Stimulated activated CD8-positive, alpha-beta memory T cell treated with anti-CD3 and anti-CD28 coated beads, Interleukin-7, amount 100 ng/mL, for 24 hours (primary cell): ENCODE data around the gene EGLN1.

Experiments
- DNase-seq: peaks from one replicate; pipeline ENCODE4 v3.0.0-alpha.2; 2020; ENCODE audit warnings: low read depth

The EGLN1 gene

DNA sequence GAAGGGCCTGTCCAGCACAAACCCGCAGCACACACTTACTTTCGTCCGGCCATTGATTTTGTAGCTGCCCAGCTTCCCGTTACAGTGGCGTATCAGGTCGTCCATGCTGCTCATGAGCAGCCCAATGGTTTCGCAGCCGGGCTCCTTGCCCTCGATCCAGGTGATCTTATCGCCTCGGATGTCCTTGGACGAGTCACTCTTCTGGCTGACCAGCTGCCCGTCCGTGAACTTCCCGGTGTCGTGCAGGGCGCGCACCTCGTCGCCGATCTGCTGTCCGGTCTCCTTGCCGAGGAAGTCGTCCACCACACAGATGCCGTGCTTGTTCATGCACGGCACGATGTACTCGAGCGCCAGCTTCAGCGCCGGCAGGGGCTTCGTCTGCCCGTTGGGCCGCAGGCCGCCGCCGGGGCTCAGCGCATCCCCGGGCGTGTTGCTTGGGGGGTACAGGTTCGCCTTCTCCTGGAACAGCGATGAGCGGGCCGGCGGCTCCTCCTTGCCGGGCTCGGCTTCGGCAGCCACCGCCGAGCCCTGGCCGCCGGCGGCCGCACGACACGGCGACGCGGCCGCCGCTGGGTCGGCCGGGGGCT, 1.0 kb downstream of the EGLN1 start:
- DNase-seq, result no peak

DNA sequence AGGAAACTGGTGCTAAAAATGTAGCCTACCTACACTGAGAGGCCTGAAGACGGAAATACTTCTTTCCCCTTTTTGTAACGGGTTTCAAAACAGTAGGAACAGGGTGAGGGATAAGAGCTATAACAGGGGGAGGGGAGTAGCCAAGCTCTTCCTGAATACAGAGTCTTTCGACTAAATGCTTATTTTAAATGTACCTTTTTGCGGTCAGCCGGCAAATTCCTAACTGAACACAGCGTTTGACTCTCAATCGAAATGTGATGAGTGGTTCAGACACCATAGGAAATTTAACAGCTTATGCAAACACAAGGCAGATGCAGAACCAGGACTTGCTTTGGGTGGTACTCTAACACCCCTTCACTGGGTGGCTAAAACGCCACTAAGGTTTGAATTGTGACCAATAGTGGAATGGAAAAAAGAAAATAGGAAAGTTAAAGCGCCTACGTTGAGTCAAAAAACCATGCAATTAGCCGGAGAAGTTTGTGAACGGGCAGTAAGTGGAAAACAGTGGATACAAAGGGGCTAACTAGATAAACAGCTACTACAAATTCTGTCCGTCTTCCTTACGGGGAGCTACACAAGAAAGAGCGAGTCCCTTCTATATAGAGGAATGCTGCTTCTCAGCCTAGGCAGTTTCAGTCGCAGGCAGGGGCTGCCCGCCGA, 1.7 kb downstream of the EGLN1 start:
- DNase-seq, result no peak

DNA sequence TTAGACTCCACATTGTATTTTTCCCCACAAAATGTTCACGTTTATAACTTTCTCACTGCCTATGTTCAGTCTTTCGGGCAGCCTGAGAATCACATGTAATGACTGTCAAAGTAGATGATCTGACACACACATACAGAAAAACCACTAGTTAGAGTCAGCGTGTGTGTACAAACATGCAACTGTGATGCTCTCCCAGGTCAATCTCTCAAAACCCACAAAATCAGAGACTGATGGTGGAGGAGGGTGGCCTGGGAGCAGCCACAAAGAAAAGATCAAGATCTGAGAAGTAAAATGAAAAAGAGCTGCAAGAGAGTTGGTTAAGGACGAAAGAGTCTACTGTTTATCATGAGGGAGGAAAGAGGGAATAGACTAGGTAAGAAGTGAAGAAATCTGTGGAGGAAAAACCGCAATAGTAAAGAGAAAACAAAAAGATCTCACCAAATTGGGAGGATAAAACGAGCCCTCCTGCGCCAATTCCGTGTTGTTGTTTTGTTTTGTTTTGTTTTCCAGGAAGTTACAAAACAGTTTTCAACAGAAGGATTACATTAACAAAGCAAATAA, 2.3 kb downstream of the EGLN1 start:
- DNase-seq, result no peak

DNA sequence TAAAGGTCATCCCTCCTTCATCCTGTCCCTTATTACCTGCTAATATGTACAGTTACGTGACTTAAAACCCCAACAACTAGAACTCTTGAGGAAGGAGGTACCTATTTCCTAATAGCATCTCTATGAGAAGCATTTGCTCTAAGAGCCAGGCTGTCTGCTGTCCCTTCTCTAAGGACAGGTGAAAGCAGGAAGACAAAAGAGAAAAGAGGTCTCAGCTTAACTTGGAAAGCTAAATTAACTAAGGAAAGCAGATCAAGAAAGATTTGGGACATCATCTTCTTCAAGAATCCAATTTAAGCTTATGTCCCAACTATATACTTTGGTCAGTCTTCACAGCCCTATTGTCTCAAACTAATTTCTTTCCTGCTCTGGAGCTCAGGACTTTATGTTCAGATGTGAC, 2.9 kb downstream of the EGLN1 start:
- DNase-seq, result no peak

DNA sequence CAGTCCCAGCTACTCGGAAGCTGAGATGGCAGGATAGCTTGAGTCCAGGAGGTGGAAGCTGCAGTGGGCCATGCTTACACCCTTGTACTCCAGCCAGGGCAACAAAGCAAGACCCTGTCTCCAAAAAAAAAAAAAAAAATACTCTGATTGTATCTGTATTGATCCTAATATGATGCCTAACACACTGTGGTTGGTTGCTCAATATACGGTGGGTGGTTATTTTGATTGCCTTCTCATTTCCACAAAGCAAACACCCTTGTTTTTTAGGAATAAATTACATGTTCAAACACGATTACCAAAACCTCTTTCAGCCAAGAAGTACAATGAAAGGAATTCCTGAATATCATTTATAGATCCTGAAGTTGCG, 3.4 kb downstream of the EGLN1 start:
- DNase-seq, result no peak

DNA sequence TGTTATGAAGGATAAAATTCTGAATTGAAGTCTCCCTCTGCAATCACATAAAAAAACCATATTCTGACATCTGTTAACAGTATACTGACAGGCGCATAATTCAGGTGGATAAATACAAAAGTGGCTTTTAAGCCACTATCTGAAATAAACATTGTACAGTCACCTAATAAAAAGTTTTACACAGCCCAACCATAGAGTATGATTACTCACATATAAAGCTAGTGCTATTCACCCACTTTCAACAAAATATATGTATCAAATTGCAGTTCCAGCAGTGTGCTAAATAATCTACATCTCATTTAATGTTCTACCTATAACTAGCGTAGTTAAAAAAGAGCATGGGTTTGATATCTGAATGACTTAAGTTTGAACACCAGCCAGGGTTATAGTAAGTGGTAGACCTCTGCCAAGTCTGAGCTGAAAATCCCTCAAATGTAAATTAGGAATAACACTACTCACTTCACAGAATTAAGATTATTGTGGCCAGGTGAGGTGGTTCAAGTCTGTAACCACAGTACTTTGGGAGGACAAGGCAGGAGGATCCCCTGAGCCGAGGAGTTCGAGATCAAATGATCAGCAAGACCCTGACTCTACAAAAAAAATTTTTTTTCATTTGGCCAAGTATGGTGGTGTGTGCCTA, 3.9 kb downstream of the EGLN1 start:
- no peak for DNase-seq

DNA sequence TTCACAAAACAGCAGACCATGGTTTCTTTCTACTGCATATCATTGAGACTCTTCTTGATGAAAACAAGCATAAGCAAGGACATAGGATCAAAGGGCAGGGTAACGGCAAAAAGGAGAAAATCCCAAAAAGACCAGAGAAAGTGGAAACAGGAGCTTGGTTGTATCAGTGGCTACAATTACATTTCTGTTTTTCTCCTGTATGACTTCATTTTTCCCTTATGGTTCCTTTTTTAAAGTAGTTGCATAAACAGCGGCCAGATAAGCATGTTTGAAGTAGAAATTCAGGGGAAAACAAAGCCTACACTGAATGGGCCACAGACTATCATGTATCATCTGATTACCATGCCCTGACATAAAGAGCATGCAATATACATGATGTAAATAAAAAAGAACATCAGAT, 4.6 kb downstream of the EGLN1 start:
- no peak for DNase-seq

DNA sequence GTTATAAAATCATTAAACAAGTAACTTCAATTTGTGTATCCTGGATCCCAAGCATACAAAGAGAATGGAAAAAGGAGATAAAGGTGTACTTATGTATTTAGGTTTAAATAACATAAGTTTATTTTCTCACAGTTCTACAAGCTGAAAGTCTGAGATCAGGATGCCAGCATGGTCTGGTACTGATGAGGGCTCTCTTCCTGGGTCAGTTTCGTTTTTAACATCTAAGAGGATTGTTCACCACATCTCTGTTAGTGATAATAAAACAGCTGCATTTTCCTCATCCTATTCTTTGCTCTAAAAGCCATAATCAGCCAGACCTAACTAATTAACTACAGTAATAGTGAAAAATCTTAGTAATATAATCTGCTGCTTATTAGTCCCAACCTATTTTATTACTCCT, 5.2 kb downstream of the EGLN1 start:
- DNase-seq, result no peak

DNA sequence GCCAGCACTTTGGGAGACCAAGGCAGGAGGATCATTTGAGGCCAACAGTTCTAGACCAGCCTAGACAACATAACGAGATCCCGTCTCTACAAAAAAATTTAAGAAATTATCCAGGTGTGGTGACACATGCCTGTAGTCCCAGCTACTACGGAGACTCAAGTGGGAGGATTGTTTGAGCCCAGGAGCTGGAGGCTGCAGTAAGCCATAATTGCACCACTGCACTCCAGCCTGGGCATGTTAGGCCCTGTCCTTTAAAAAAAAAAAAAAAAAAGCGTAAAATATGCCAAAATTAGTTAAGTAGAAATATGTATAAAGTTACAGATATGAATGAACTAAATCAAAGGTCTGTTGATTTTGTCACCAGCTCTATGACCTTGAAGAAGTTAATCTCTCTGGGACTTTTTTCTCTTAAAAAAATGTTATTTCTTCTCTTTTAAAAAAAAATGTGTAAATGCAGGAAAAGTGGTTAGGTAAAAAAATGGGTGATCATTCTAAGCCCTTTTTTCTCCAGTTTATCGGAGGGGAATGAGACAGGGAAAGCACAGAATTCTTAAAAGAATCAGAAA, 7.0 kb downstream of the EGLN1 start:
- no peak for DNase-seq

DNA sequence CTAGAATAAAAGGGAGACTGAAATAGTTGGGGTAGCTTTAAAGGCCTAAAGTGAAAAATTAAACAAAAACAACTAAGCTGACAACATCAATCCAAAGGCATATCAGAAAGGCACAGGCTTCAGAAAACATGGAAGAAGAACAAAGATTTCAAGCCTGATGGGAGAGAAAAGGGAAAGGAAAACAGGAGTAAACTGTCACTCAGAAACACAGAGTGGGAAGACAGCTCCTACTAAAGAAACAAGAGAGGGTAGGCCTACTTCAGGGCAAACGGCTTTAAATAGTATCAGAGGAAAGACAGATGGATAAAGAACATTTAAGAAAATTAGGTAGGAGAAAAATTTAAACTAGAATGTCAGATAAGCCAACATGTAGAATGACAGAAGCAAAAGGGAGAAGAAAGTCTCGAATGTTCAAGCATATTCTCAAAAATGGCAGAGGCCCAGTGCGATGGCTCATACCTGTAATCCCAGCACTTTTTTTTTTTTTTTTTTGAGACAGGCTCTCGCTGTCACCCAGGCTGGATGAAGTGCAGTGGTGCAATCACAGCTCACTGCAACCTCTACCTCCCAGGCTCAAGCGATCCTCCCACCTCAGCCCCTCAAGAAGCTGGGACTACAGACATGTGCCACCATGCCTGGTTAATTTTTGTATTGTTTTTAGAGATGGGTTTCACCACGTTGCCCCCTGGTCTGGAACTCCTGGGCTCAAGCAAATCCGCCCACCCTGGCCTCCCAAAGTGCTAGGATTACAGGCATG, 7.6 kb downstream of the EGLN1 start:
- no peak for DNase-seq

DNA sequence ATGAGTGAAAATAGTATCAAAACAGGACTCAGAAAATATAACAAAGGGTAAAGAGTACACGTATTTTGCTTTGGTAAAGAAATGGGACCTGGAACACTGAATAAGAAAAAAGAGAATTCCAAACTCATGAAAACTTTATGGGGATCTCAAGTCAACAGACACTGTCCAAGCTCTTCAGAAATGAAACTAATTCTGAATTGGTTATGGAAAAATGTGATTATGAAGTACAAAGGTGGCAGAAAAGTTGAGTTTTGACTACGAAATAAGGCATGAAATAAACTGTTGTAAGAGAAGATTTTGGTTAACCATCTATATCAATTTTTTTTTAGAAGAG, 8.4 kb downstream of the EGLN1 start:
- DNase-seq, result no peak

DNA sequence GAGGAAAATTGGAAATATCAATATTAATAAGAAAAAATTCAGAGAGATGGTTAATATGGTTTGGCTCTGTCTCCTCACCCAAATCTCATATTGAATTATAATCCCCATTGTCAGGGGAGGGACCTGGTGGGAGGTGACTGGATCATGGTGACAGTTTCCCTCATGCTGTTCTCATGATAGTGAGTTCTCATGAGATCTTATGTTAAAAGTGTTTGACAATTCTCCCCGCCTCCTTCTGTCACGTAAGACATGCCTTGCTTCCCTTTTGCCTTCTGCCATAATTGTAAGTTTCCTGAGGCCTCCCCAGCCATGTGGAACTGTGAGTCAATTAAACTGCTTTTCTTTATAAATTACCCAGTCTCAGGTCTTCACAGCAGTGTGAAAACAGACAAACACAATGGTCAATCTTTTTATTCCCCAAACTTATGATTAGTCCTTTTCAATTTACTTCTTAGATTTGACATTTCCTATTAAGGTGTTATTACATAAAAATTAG, 11.0 kb downstream of the EGLN1 start:
- no peak for DNase-seq

DNA sequence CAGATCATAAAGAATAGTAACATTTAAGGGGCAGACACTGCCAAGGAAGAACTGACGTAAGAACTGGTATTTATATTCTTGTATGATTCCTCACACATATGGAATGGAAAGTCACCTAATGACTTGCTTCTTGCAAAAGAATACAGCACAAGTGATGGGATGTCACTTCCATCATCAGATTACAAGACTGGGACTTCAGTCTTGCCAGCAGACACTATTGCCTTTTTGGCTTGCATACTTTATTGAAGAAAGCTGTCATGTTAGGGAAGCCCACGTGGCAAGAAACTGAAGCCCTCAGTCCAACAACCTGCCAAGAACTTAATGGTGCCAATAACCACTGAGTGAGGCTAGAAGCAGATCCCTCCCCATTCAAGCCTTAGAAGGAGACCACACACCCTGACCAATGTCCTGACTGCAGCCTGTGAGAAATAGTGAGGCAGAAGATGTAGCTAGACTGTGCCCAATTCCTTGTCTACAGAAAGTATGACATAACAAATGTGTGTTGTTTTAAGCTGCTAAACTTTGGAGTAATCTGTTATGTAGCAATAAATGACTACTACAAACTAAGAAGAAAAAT, 12.0 kb downstream of the EGLN1 start:
- DNase-seq, result no peak

DNA sequence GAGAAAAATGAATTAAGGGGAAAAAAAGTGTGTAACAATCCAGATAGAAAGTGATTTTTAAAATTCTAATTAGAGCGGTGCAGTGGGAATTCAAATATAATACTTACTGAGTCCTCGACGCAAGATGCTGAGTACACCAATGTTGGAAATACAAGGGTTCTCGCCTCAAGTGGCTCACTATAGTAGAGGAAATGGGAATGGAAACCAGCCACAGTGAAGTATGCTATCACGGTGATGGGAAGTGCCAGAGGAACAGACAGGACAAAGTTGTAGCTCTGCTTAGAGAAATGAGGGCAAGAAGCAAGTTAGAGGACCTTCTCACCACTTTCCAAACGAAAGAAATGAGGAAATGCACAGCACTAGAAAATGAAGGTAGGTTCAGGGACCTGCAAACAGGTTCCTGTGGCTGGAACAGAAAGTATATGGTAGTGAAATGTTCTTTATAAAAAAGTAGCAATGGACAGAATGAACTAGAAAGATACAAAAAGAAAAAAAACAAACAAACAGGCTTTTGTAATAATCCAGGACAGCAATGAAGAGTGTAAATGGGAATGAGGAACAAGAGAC, 13.5 kb downstream of the EGLN1 start:
- no peak for DNase-seq

DNA sequence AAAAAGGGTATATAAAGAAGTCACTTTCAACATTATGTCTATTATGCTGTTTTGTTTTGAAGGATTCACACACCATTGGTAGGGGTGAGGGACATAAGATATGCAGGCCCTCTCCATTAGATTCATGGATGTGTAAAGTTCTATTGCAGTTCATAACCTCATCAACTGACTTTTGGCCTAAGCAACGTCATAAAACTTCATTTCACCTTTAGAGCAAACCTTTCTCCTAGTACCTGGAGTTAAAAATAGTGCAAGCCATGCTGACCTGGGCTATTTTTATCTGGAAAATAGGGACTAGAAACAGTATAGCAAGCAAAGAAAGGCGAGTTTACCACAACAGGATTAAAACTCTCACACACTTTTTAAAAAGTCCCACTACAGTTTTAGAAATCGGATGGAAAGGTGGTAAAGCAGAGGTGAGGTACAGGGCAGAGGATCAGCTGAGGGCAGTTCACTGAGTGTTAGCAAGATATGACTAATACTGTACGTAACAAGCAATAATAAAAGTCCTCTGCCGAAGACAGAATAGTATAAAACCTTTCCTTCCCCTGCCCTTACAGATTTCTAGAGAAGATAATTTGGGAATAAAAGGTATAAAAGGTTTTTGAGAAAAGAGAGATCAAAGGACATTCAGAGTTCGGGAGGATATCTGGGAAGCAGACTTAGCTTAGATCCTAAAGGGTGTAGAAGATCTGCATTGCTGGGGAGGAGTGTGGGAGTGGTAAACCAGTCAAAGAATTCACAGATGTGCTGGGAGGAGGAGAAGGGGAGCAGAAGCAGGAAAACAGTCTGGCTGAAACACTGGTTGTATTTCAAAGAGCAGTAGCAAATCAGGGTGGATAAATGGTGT, 14.3 kb downstream of the EGLN1 start:
- no peak for DNase-seq

DNA sequence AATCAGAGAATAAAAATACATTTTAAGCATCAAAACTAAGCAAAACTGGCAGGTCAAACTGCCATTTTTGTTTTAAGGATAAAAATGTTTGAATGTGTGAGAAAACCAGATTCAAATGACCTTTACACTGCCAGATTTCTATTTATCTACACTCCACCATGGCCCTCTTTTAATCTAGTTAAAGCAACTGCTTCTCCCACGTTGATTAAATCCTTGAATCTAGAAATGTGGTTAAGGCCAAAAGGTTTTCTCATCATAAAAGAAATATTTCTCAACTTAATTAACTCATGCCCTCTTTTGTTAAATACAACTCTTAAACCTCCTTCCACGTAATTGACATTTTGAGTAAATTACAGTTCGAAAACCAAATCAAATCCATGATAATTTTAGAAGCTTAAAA, 15.0 kb downstream of the EGLN1 start:
- no peak for DNase-seq

DNA sequence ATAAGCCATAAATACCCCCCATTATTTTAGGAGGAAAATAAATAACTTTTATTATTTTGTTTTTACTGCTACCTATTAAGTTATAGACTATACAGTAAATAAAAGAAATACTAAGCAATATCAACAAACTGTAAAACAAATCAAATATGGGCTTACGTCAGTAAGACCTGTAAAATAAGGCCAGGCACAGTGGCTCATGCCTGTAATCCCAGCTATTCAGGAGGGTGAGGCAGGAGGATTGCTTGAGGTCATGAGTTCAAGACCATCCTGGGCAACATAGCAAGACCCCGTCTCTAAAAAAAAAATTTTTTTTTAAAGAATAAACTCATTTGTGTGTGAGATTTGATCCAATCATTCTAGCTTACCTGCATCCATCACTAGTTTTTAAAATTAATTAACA, 17.8 kb downstream of the EGLN1 start:
- DNase-seq, result no peak

DNA sequence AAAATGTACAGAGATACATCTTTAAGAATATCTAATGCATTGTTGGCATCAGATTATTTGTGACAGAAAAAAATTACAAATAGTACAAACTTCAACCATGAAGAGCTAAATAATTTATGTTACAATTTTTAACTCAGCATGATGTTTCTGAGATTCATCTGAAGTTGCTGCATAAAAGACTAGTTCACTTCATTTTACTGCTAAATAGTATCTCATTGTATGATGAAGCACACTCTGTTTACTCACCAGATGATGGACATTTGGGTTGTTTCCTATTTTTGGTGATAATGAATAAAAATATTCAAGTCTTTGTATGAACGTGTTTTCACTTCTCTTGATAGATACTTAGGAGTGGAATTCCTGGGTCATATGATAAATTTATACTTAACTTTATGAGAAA, 20.6 kb downstream of the EGLN1 start:
- no peak for DNase-seq

DNA sequence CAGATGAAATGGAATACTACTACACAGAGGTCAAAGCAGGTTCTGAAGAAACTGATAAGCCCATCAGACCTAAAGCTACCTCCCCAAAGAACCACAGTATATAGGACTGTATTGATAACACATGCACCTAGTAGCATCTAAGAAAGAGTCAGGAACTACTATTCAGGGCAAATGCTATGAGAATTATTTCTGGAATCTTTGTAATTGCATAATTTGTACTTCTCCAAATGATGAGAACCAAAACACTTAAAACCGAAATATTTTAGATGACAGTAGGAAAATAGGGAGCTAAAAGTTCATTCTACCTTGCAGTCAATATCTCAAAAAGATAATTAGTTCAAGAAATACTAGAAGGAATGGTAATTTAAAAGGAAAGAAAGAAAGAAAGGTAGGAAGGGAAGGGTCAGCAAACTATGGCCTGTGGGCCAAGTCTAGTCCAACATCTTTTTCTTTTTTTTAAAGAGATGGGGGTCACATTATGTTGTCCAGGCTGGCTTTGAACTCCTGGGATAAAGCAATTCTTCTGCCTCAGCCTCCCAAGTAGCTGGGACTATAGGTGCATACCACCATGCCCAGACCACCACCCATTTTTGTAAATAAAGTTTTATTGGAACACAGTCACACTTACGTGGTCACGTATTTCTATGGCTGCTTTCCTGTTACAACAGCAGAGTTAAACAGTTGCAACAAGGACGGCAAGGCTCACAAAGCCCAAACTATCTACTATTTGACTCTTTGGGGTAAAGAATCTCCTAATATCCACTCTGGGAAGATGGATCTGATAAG, 24.0 kb downstream of the EGLN1 start:
- DNase-seq, result no peak

DNA sequence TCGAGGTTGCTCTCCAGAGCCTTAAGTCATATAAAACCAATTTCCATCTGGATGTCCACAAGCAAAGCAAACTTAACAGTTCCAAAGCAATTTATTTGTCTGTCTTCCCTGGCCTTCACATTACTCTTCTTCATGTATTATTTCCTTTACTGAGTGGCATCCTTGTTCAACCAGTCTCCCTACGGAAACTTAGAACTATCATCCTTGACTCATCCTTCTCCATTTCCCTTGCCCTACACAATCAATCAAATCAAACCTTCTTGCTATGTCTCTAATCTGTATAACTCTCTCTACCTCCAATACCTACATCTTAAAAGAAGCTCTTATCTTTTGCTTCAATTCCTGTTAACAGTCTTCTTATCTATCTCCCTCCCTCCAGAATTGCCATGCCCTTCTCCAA, 25.4 kb downstream of the EGLN1 start:
- no peak for DNase-seq
